K562 (cell line): ENCODE data around the gene NFIB. TPM values are rescaled to one million over a fixed set of nuclear protein-coding genes. Genes with fewer than 3 reads are reported as not detected.

Source experiments
- ATAC-seq: fragments of 200-7000 bp; cut with Tn5 transposase; 3 replicates; pipeline ENCODE4 v1.9.1; 2020; ENCODE audit warnings: moderate library complexity
- BruUV-seq: library from RNA; stranded (reverse); fragments of 400-500 nt; replicated peaks from 2 replicates; lab custom pipeline; 2021; lab: Mats Ljungman, UMichigan
- CTCF ChIA-PET: fragments of 300-600 bp; formaldehyde crosslinking; extraction: SDS; loops from one replicate; lab custom pipeline; 2021; ENCODE audit warnings: low intra/inter-chr PET ratio; lab: Yijun Ruan, JAX
- POLR2A ChIA-PET: fragments of 300-600, 350-650 bp; sonication (Branson Sonifier 250); formaldehyde crosslinking; extraction: SDS; loops from one replicate; lab custom pipeline; 2021; ENCODE audit warnings: antibody characterized with exemption, inconsistent platforms; lab: Yijun Ruan, JAX
- DNase-seq, 4 experiments: peaks; one replicate each; pipeline versions ENCODE4 v3.0.0 to v3.0.0-alpha.2; 2011 to 2018; ENCODE audit warnings: low spot score in 3 of 4, mixed read lengths in 3 of 4; ENCODE audit errors: extremely low read depth in 1 of 4
- FAIRE-seq: peaks from 2 replicates; lab custom pipeline; 2011; peaks lifted over from hg19 to GRCh38; lab: Jason Lieb, UNC
- H2AFZ ChIP-seq: 2 replicates; pipeline ENCODE4 v1.6.0; 2011; ENCODE audit warnings: low read depth, low read length, control low read depth, inconsistent platforms
- H3K27ac ChIP-seq: fragments of 200-600 bp; 3 replicates; pipeline ENCODE4 v1.8.0; 2011; ENCODE audit warnings: low read depth, mild to moderate bottlenecking, control low read depth, inconsistent platforms, low read length, moderate library complexity, mixed read lengths; ENCODE audit errors: extremely low read depth
- H3K27me3 ChIP-seq, 2 experiments: fragments of 300-600 bp in 1 of 2; 2 replicates in 1 of 2; 3 replicates in 1 of 2; pipeline versions ENCODE4 v1.6.0 to v1.8.0; 2011; ENCODE audit warnings: inconsistent platforms in 2 of 2, low read length in 2 of 2, mild to moderate bottlenecking in 1 of 2, mixed read lengths in 1 of 2, moderate library complexity in 1 of 2; ENCODE audit not compliant: control insufficient read depth in 2 of 2, insufficient read depth in 2 of 2
- H3K36me3 ChIP-seq: fragments of 300-600 bp; 3 replicates; pipeline ENCODE4 v1.8.0; 2011; ENCODE audit warnings: mild to moderate bottlenecking, low read length, inconsistent platforms; ENCODE audit not compliant: control insufficient read depth, insufficient read depth
- H3K4me1 ChIP-seq, 2 experiments: fragments of 200-600 bp in 1 of 2; replicated peaks in 1 of 2; 2 replicates in 1 of 2; 3 replicates in 1 of 2; pipeline versions ENCODE4 v1.5.1 to v1.8.0; 2011; ENCODE audit warnings: inconsistent platforms in 2 of 2, low read length in 2 of 2, mild to moderate bottlenecking in 1 of 2, mixed read lengths in 1 of 2, moderate library complexity in 1 of 2; ENCODE audit not compliant: control insufficient read depth in 2 of 2, insufficient read depth in 2 of 2
- H3K4me2 ChIP-seq: 2 replicates; pipeline ENCODE4 v1.6.1; 2011; ENCODE audit warnings: low read length, control low read depth, inconsistent platforms, mixed read lengths; ENCODE audit not compliant: insufficient read depth
- H3K4me3 ChIP-seq: fragments of 200-600 bp; sonication (generic), shearing (Covaris generic); 2 replicates; pipeline ENCODE4 v1.5.1; 2016; ENCODE audit warnings: control low read depth, inconsistent platforms
- H3K79me2 ChIP-seq: fragments of 200-600 bp; 3 replicates; pipeline ENCODE4 v1.8.0; 2011; ENCODE audit warnings: low read length, inconsistent platforms; ENCODE audit not compliant: control insufficient read depth, insufficient read depth
- H3K9ac ChIP-seq, 2 experiments: 2 replicates each; pipeline versions ENCODE4 v1.6.0 to v1.6.1; 2011; ENCODE audit warnings: low read depth in 2 of 2, low read length in 2 of 2, control low read depth in 1 of 2, inconsistent platforms in 1 of 2, mild to moderate bottlenecking in 1 of 2, mixed read lengths in 1 of 2; ENCODE audit not compliant: insufficient read depth in 1 of 2
- H3K9me1 ChIP-seq: one replicate; pipeline ENCODE4 v1.6.0; 2011; ENCODE audit warnings: inconsistent platforms, mild to moderate bottlenecking, low read length, moderate library complexity; ENCODE audit not compliant: control insufficient read depth, insufficient read depth
- H3K9me3 ChIP-seq: replicated peaks from 2 replicates; pipeline ENCODE4 v1.5.1; 2011; ENCODE audit warnings: low read depth, low read length, inconsistent platforms; ENCODE audit not compliant: control insufficient read depth, insufficient read depth
- H4K20me1 ChIP-seq: replicated peaks from 2 replicates; pipeline ENCODE4 v1.6.1; 2011; ENCODE audit warnings: low read length, inconsistent platforms, mixed read lengths; ENCODE audit not compliant: control insufficient read depth, insufficient read depth
- BRD4 ChIP-seq: fragments of 200-600 bp; sonication (generic); IDR thresholded peaks from 2 replicates; pipeline ENCODE4 v1.6.1; 2017; ENCODE audit warnings: inconsistent platforms
- GTF2A2 ChIP-seq: IDR thresholded peaks from 2 replicates; pipeline ENCODE4 v1.6.1; 2016; ENCODE audit warnings: mild to moderate bottlenecking, missing genetic modification characterization, missing compliant biosample characterization
- HNRNPH1 ChIP-seq: fragments of 200-400 bp; formaldehyde crosslinking; optimal IDR thresholded peaks from 2 replicates; pipeline ENCODE3; 2017; ENCODE audit warnings: low read depth, mild to moderate bottlenecking, low read length, moderate library complexity
- KAT2B ChIP-seq: IDR thresholded peaks from one replicate; pipeline ENCODE4 v1.6.1; 2012; ENCODE audit warnings: low read depth, mild to moderate bottlenecking, control low read depth, inconsistent platforms, low read length, moderate library complexity
- NFYB ChIP-seq: IDR thresholded peaks from 2 replicates; pipeline ENCODE4 v1.6.1; 2011; ENCODE audit warnings: mild to moderate bottlenecking, moderate library complexity; ENCODE audit not compliant: insufficient read length; ENCODE audit errors: extremely low read depth
- PPARD ChIP-seq: fragments of 250-450 bp; sonication (Bioruptor Pico); IDR thresholded peaks from 2 replicates; pipeline ENCODE4 v1.8.0; 2022; ENCODE audit warnings: inconsistent platforms, mild to moderate bottlenecking, moderate library complexity
- REST ChIP-seq, 2 experiments: fragments of 450-650 bp; formaldehyde crosslinking in 1 of 2; IDR thresholded peaks; 2 replicates each; pipeline versions ENCODE4 v1.4.0 to v1.6.1; 2014 to 2020; ENCODE audit warnings: mild to moderate bottlenecking in 2 of 2, borderline replicate concordance in 1 of 2, low read depth in 1 of 2
- STAT6 ChIP-seq: sonication (generic); formaldehyde crosslinking; IDR thresholded peaks from 2 replicates; pipeline ENCODE4 v1.8.1; 2023; ENCODE audit warnings: mild to moderate bottlenecking, missing genetic modification reagents
- TFAP4 ChIP-seq: sonication (generic); formaldehyde crosslinking; IDR thresholded peaks from 2 replicates; pipeline ENCODE4 v1.8.0; 2022; ENCODE audit warnings: missing genetic modification reagents, mild to moderate bottlenecking, moderate library complexity, borderline replicate concordance
- ZFX ChIP-seq: sonication (generic); formaldehyde crosslinking; IDR thresholded peaks from 2 replicates; pipeline ENCODE4 v1.8.0; 2022; ENCODE audit warnings: mild to moderate bottlenecking, missing genetic modification reagents, moderate library complexity
- ZNF384 ChIP-seq: IDR thresholded peaks from 2 replicates; pipeline ENCODE4 v1.6.1; 2012; ENCODE audit warnings: low read depth, low read length, improper control_type of control experiment
- WGBS: fragments of 100-300 bp; shearing (Covaris generic); methylation state at CpG from one replicate; pipeline ENCODE4 v1.1.6; 2016; ENCODE audit warnings: low coverage, mixed read lengths; ENCODE audit not compliant: insufficient coverage; ENCODE audit errors: missing lambda C conversion rate; 5-methylcytosine and 5-hydroxymethylcytosine counted together
- in situ Hi-C: fragments of 300-500 bp; cut with MboI; formaldehyde crosslinking; loops from 4 replicates; pipeline ENCODE4 v1.15.0; 2018; ENCODE audit warnings: inconsistent platforms, mixed read lengths
- intact Hi-C: fragments of 100-400 bp; cut with micrococcal nuclease; formaldehyde crosslinking; loops from 2 replicates; pipeline ENCODE4 v1.14.2; 2022
- polyA plus RNA-seq, 8 experiments: library from polyadenylated mRNA; depleted of rRNA in 4 of 8; stranded (reverse) in 5 of 8; unstranded in 3 of 8; fragments of >200 nt; fragmentation: Nextera tagmentation in 2 of 8; fragmentation: Illumina TruSeq in 1 of 8; extraction: Ambion mirVana in 2 of 8; extraction: Trizol in 1 of 8; gene quantifications; 2 replicates each; pipeline versions ENCODE4 v1.2.1 to v1.2.3, GENCODE V29; 2011 to 2014; ENCODE audit warnings: inconsistent platforms in 1 of 8, missing spikeins in 1 of 8
- total RNA-seq, 7 experiments: library from RNA; depleted of rRNA in 6 of 7; stranded (reverse); fragments of >200 nt in 6 of 7; fragmentation: Illumina TruSeq in 2 of 7; extraction: Trizol in 2 of 7; gene quantifications; 2 replicates each; pipeline versions ENCODE4 v1.2.1 to v1.2.3, GENCODE V29; 2011 to 2021; ENCODE audit warnings: low replicate concordance in 1 of 7

NFIB gene
- total and polyA plus RNA-seq, 9 of the 15 experiments (the other 6 are each of a cell fraction or from before 2014, with no cell fraction given), result 1.2 to 3.3 (median 1.9) TPM

- FAIRE-seq (no peak), DNase-seq (no peak), ATAC-seq (no peak)
- Histone ChIP-seq H2AFZ (no peak overlapping the region), H3K36me3 (no peaks in the 10 kb centered on the region), H3K27me3 (no peaks in the 10 kb centered on the region), H3K79me2 (no peaks in the 10 kb centered on the region), H3K9ac (no peak overlapping the region), H3K4me2 (no peak overlapping the region), H3K4me3 (no peak overlapping the region), H3K9me3 (no peaks in the 10 kb centered on the region), H4K20me1 (no peaks in the 10 kb centered on the region), H3K27ac (no peak overlapping the region), H3K4me1 (no peaks in the 10 kb centered on the region), H3K9me1 (no peaks in the 10 kb centered on the region)
- CTCF ChIA-PET, result no interaction called here
- no TSS peak for BruUV-seq
- 14% methylated on average over 5 of the region's 5 CpGs for WGBS
- intact Hi-C loops, result loop anchor here (10.0 kb wide), 1 partner anchor 46 kb away; no protein-coding TSS in a partner anchor
- in situ Hi-C loops, result no loop called here
- POLR2A ChIA-PET, result no interaction called here
- TF ChIP-seq HNRNPH1, result no peak
- TF ChIP-seq GTF2A2 (tag), result no peak
- TF ChIP-seq REST (IDR thresholded peaks at IDR 0.05; ENCODE audit: borderline replicate concordance), result no peak
- TF ChIP-seq REST (CRISPR knock-in tag; IDR thresholded peaks at IDR 0.05; ENCODE audit: low read depth), result no peak
- no peak for TF ChIP-seq TFAP4
- TF ChIP-seq BRD4, result no peak
- TF ChIP-seq ZNF384, result no peak
- TF ChIP-seq STAT6, result no peak
- no peak for TF ChIP-seq PPARD
- TF ChIP-seq ZFX (CRISPR knock-in tag), result no peak
- TF ChIP-seq KAT2B, result no peak
- no peak for TF ChIP-seq NFYB
Observed at GRCh38 chr9:14168381-14168780, 145.6 kb downstream of the NFIB start.
